Gastrocnemius medialis (tissue), 4 donors: ENCODE data around the gene YOD1. TPM values are rescaled to one million over a fixed set of nuclear protein-coding genes. Genes with fewer than 3 reads are reported as not detected.

Experiments
- ATAC-seq, 2 donors: fragments of 150-250 bp; one replicate each; pipeline ENCODE4 v1.9.1; 2016
- DNase-seq, 2 donors: peaks; one replicate each; pipeline ENCODE4 v3.0.0-alpha.2; 2019
- H3K27ac ChIP-seq, 4 donors: fragments of 200-600 bp; sonication (generic); 1 replicate in 1 of 4; 2 replicates in 3 of 4; pipeline ENCODE4 v1.5.1; 2016 to 2018; ENCODE audit warnings: mild to moderate bottlenecking in 2 of 4, moderate library complexity in 1 of 4
- H3K27me3 ChIP-seq, 3 donors: fragments of 200-600 bp; sonication (generic) in 2 of 3; 1 replicate in 1 of 3; 2 replicates in 2 of 3; pipeline versions ENCODE4 v1.5.1 to v1.6.0; 2016 to 2019; ENCODE audit warnings: mild to moderate bottlenecking in 1 of 3, moderate library complexity in 1 of 3
- H3K36me3 ChIP-seq, 2 donors: fragments of 200-600 bp; sonication (generic) in 1 of 2; one replicate each; pipeline ENCODE4 v1.5.1; 2017 to 2018
- H3K4me1 ChIP-seq, 2 donors: fragments of 200-600 bp; sonication (generic) in 1 of 2; one replicate each; pipeline ENCODE4 v1.5.1; 2016 to 2017; ENCODE audit warnings: mild to moderate bottlenecking in 2 of 2
- H3K4me3 ChIP-seq, 4 donors: fragments of 200-600 bp; sonication (generic) in 3 of 4; 1 replicate in 1 of 4; 2 replicates in 3 of 4; pipeline ENCODE4 v1.5.1; 2016 to 2019; ENCODE audit warnings: mild to moderate bottlenecking in 2 of 4
- H3K9me3 ChIP-seq, 3 donors: fragments of 200-600 bp; sonication (generic) in 2 of 3; 1 replicate in 1 of 3; 2 replicates in 2 of 3; pipeline ENCODE4 v1.5.1; 2016 to 2019
- POLR2A ChIP-seq, 2 donors: fragments of 450-650 bp; IDR thresholded peaks; one replicate each; pipeline ENCODE4 v1.6.1; 2017; ENCODE audit warnings: antibody characterized with exemption in 2 of 2, mild to moderate bottlenecking in 2 of 2, moderate library complexity in 2 of 2
- in situ Hi-C, 4 donors: fragments of 200-750 bp; cut with MboI; loops; one replicate each; pipeline versions ENCODE4 v1.15.0 to v1.8.0; 2017; ENCODE audit warnings: low sequenced_read_pairs in 4 of 4
- intact Hi-C: fragments of 100-400 bp; cut with DNase I; formaldehyde crosslinking; loops from one replicate; pipeline ENCODE4 v1.15.1; 2023; ENCODE audit warnings: low total_unique reads
- total RNA-seq, 4 donors: library from RNA; depleted of rRNA; stranded (reverse); fragments of >200 nt; gene quantifications; one replicate each; pipeline versions ENCODE4 v1.1.0 to v1.2.3, GENCODE V29; 2016
- TF ChIP-seq, protein P1 (sequence below), 5 experiments: fragments of 450-650 bp in 3 of 5; fragments of 200-600 bp in 2 of 5; sonication (generic) in 2 of 5; IDR thresholded peaks in 4 of 5; conservative IDR thresholded peaks in 1 of 5; 1 replicate in 4 of 5; 2 replicates in 1 of 5; pipeline ENCODE4 v1.5.1; 2016 to 2019; ENCODE audit warnings: antibody characterized with exemption in 5 of 5, mild to moderate bottlenecking in 3 of 5, moderate library complexity in 3 of 5

YOD1 gene
- total RNA-seq, 4 donors from 2014 or later, result 3.0 to 6.7 (median 6.2) TPM

- no peaks in the 10 kb centered on the region for H3K9me3 ChIP-seq
- peaks cover 0 to 6% of the 10 kb centered on the region in 2 donors for H3K36me3 ChIP-seq
- in situ Hi-C loops, result loop anchor here in 2 of 4 donors (25.0 kb wide), 2 partner anchors 419 to 731 kb away; partner anchors contain the start of gene DYRK3 (in 1 of the 2)
Observed at GRCh38 chr1:207056673-207057072, 5.7 kb upstream of the YOD1 start.

DNA sequence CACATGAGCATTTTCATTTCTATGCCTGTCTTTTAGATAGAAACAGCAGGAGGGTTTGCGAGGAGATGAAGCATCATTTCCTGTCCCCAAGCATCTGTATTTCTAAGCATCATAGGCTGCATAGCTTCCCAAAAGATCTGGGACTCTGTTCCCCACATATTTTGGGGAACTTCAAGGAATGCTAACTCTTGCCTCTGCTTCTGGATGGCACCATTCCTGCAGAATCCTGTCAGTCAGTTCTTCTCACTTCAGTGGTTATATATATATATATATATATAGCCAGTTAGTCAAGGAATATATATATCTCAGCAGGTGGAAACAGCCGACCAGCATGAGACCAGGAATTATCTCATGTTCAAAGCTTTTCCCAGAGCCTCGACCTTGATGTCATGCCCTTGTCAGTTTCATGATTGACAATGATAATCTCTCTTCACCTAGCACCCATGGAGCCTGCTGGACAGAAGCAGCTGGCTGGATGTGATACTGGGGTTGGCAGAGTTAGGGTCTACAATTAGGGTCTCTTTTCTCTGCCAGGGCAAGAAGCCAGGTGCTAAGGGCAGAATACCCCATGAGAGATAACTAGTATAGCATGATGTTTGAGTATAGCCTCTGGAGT, 4.5 kb upstream of the YOD1 start:
- in situ Hi-C loops, result loop anchor here in 2 of 4 donors (25.0 kb wide), 2 partner anchors 418 to 732 kb away; partner anchors contain the start of gene DYRK3 (in 1 of the 2)
- peak overlapping the region; percentile 93 to 95 (median 94) for H3K27ac ChIP-seq
- peak overlapping the region in 2 of 4 donors; percentile 7 to 77 for H3K4me3 ChIP-seq
- DNase-seq (peak in 1 of 2 donors; percentile 57), ATAC-seq (peak in 1 of 2 donors; percentile 19)
- H3K27me3 ChIP-seq, result no peaks in the 10 kb centered on the region
- H3K36me3 ChIP-seq, result no peaks in the 10 kb centered on the region
- intact Hi-C loops, result loop anchor here (5.0 to 10.0 kb wide), 3 partner anchors 363 to 762 kb away; partner anchors contain the start of gene RASSF5
- TF ChIP-seq, protein P1, sequence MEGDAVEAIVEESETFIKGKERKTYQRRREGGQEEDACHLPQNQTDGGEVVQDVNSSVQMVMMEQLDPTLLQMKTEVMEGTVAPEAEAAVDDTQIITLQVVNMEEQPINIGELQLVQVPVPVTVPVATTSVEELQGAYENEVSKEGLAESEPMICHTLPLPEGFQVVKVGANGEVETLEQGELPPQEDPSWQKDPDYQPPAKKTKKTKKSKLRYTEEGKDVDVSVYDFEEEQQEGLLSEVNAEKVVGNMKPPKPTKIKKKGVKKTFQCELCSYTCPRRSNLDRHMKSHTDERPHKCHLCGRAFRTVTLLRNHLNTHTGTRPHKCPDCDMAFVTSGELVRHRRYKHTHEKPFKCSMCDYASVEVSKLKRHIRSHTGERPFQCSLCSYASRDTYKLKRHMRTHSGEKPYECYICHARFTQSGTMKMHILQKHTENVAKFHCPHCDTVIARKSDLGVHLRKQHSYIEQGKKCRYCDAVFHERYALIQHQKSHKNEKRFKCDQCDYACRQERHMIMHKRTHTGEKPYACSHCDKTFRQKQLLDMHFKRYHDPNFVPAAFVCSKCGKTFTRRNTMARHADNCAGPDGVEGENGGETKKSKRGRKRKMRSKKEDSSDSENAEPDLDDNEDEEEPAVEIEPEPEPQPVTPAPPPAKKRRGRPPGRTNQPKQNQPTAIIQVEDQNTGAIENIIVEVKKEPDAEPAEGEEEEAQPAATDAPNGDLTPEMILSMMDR (IDR thresholded peaks at IDR 0.05 in 4 of 5, conservative IDR thresholded peaks at IDR 0.05 in 1 of 5), result no peak
- TF ChIP-seq POLR2A (IDR thresholded peaks at IDR 0.05), result peak; percentile 52 to 79
- no peaks in the 10 kb centered on the region for H3K9me3 ChIP-seq
- H3K4me1 ChIP-seq, result peaks cover 50 to 64% of the 10 kb centered on the region in 2 donors

More at GRCh38 chr1:207056673-207057072, 5.7 kb upstream of the YOD1 start:
- peak overlapping the region; percentile 2 to 21 (median 10) for H3K4me3 ChIP-seq
- H3K27me3 ChIP-seq, result no peaks in the 10 kb centered on the region
- H3K4me1 ChIP-seq, result peaks cover 44 to 65% of the 10 kb centered on the region in 2 donors
- intact Hi-C loops, result loop anchor here (5.0 to 10.0 kb wide), 3 partner anchors 364 to 761 kb away; partner anchors contain the start of gene RASSF5
- TF ChIP-seq, protein P1 (IDR thresholded peaks at IDR 0.05 in 4 of 5, conservative IDR thresholded peaks at IDR 0.05 in 1 of 5), result no peak
- peak; percentile 65 to 72 for TF ChIP-seq POLR2A (IDR thresholded peaks at IDR 0.05)
- peak overlapping the region; percentile 93 to 95 (median 94) for H3K27ac ChIP-seq
- DNase-seq (peak; percentile 67 to 73), ATAC-seq (peak; percentile 41 to 43)

DNA sequence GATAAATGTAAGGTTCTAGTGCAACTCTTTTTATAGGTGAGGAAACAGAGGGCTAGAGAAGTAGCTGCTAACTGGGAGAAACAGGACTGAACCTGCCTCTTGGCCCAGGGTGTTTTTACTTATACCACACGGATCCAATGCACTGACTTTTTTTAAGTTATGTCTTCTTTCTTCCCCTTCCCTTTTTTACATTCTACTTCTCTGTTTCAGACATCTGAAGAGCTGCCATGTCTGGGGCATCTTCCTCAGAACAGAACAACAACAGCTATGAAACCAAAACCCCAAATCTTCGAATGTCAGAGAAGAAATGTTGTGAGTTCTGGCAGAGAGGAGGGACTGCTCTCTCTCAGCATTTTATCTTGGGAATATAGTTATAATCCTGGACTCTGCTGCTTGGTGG, 3.5 kb upstream of the YOD1 start:
- TF ChIP-seq, protein P1 (IDR thresholded peaks at IDR 0.05 in 4 of 5, conservative IDR thresholded peaks at IDR 0.05 in 1 of 5), result no peak
- no peak for TF ChIP-seq POLR2A (IDR thresholded peaks at IDR 0.05)
- intact Hi-C loops, result loop anchor here (5.0 to 10.0 kb wide), 4 partner anchors 147 to 550 kb away; partner anchors contain the start of genes CD55 and RASSF5
- in situ Hi-C loops, result loop anchor here in 2 of 4 donors (25.0 kb wide), 2 partner anchors 417 to 733 kb away; partner anchors contain the start of gene DYRK3 (in 1 of the 2)
- Histone ChIP-seq H3K4me3 (peak overlapping the region in 3 of 4 donors; percentile 9 to 77 (median 74)), H3K36me3 (peaks cover 0 to 1% of the 10 kb centered on the region in 2 donors), H3K4me1 (peaks cover 40 to 58% of the 10 kb centered on the region in 2 donors), H3K9me3 (no peaks in the 10 kb centered on the region), H3K27ac (peak overlapping the region; percentile 93 to 95 (median 94)), H3K27me3 (no peaks in the 10 kb centered on the region)
- no peak for ATAC-seq
- DNase-seq, result no peak

DNA sequence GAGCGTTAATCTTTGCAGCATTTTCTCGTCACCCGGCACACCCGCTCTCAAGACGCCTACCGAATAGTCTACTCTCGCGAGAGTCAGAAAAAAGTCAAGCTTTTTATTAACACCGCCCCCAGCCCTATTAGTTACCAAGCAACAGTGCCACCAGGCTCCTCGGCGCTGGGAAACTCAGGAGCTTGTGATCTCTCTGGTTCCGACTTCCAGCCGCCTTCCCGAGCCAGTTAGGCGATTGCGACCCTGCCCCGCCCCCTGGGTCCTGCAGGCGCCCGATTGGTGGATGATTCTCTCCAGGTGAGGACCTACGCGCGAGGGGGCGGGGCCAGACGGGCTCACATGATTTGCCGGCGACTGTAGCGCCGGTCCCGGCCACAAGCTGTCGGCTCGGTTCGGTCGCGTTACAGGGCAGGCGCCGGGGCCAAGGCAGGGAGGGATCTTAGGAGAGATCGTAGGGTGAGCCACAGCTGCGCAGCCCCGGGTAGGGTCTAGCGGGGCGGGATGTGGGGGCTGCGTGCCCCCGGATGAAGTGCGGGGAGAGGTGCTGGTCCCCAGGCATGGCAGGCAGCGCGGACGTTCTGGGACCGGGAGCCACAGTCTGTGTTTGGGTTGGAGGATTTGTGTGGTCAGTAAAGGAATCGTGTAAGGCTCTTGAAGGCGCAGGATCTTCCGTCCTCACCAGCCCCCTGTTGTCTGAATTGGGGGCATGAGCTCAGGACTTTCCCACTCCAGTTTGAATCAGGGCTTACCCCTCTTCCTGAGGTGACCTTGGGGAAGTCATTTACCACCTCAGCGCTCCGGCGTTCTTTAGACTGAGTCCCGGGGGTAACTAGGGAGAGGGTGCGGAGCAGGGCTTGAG, 2.1 kb upstream of the YOD1 start, which contains the start of gene PFKFB2:
Gene PFKFB2 (plus strand): TSS at position 365 of the 859 bp plus-strand sequence. CDS start 1,443 bp downstream, outside the sequence.
- peak; percentile 70 to 73 for ATAC-seq
- Histone ChIP-seq H3K36me3 (peaks cover 0 to 15% of the 10 kb centered on the region in 2 donors), H3K4me3 (peak within 1 kb of the TSS; percentile 74 to 82 (median 76)), H3K27ac (peak within 1 kb of the TSS; percentile 93 to 95 (median 94)), H3K4me1 (peaks cover 29 to 50% of the 10 kb centered on the region in 2 donors), H3K9me3 (no peaks in the 10 kb centered on the region), H3K27me3 (no peaks in the 10 kb centered on the region)
- TF ChIP-seq POLR2A (IDR thresholded peaks at IDR 0.05), result peak; percentile 98
- TF ChIP-seq, protein P1 (IDR thresholded peaks at IDR 0.05 in 4 of 5, conservative IDR thresholded peaks at IDR 0.05 in 1 of 5), result peak; percentile 42 to 58 (median 52)
- in situ Hi-C loops, result loop anchor here in 2 of 4 donors (25.0 kb wide), 2 partner anchors 416 to 734 kb away; partner anchors contain the start of gene DYRK3 (in 1 of the 2)
- peak; percentile 97 to 98 for DNase-seq
- intact Hi-C loops, result loop anchor here (5.0 to 10.0 kb wide), 4 partner anchors 146 to 548 kb away; partner anchors contain the start of genes CD55 and RASSF5
